Heart left ventricle (tissue), 16 donors: ENCODE results near the gene NDUFAF8. TPM values are rescaled to one million over a fixed set of nuclear protein-coding genes. Genes with fewer than 3 reads are reported as not detected.

Experiments
- ATAC-seq, 4 donors: fragments of 200-7000 bp; cut with Tn5 transposase; one replicate each; pipeline ENCODE4 v1.9.1; 2020 to 2022; ENCODE audit warnings: moderate library complexity in 4 of 4, mild to moderate bottlenecking in 3 of 4, moderate number of reproducible peaks in 1 of 4
- DNase-seq, 5 donors: peaks; one replicate each; pipeline ENCODE4 v3.0.0-alpha.2; 2020
- H3K27ac ChIP-seq, 12 donors: fragments of 200-600 bp; sonication (generic) in 4 of 12; one replicate each; pipeline versions ENCODE4 v1.5.0 to v1.8.0; 2016 to 2022; ENCODE audit warnings: mild to moderate bottlenecking in 2 of 12
- H3K27me3 ChIP-seq, 9 donors: fragments of 200-600 bp; sonication (generic) in 2 of 9; one replicate each; pipeline versions ENCODE4 v1.5.1 to v1.8.0; 2016 to 2022; ENCODE audit warnings: mild to moderate bottlenecking in 3 of 9
- H3K36me3 ChIP-seq, 9 donors: fragments of 200-600 bp; sonication (generic) in 2 of 9; one replicate each; pipeline versions ENCODE4 v1.5.0 to v1.8.0; 2018 to 2022; ENCODE audit warnings: mild to moderate bottlenecking in 2 of 9
- H3K4me1 ChIP-seq, 12 donors: fragments of 200-600 bp; sonication (generic) in 4 of 12; one replicate each; pipeline versions ENCODE4 v1.5.0 to v1.8.0; 2016 to 2022; ENCODE audit warnings: mild to moderate bottlenecking in 3 of 12
- H3K4me3 ChIP-seq, 12 donors: fragments of 200-600 bp; sonication (generic) in 4 of 12; one replicate each; pipeline versions ENCODE4 v1.5.0 to v1.8.0; 2017 to 2022; ENCODE audit warnings: mild to moderate bottlenecking in 9 of 12, moderate library complexity in 4 of 12
- H3K9me3 ChIP-seq, 12 donors: fragments of 200-600 bp; sonication (generic) in 4 of 12; one replicate each; pipeline versions ENCODE4 v1.5.0 to v1.8.0; 2016 to 2022; ENCODE audit warnings: mild to moderate bottlenecking in 1 of 12
- POLR2A ChIP-seq, 2 donors: fragments of 450-650 bp; IDR thresholded peaks; one replicate each; pipeline ENCODE4 v1.6.1; 2017; ENCODE audit warnings: antibody characterized with exemption in 2 of 2, mild to moderate bottlenecking in 2 of 2, moderate library complexity in 2 of 2
- WGBS, 4 donors: extraction: QIAGEN DNeasy Blood & Tissue Kit in 2 of 4; methylation state at CpG; one replicate each; pipeline versions ENCODE4 v1.1.5 to v1.1.7; 2013 to 2018; 5-methylcytosine and 5-hydroxymethylcytosine counted together
- intact Hi-C, 10 donors: fragments of 100-400 bp; cut with DNase I; formaldehyde crosslinking; loops; one replicate each; pipeline versions ENCODE4 v1.11.1 to v1.14.2; 2022
- polyA plus RNA-seq, 2 donors: library from polyadenylated mRNA; stranded (reverse); fragments of 200-250 nt; gene quantifications; one replicate each; pipeline ENCODE4 v1.2.3, GENCODE V29; 2013
- total RNA-seq, 9 donors: library from RNA; depleted of rRNA in 2 of 9; stranded (reverse); fragments of >200 nt in 2 of 9; fragmentation: NEBNext Ultra II Directional in 3 of 9; extraction: Animal tissue kit (Norgen Biotek cat#: 25700) in 3 of 9; gene quantifications; one replicate each; pipeline versions ENCODE4 v1.1.0 to v1.2.4, GENCODE V29; 2016 to 2023
- TF ChIP-seq, protein P1 (sequence below), 12 donors: fragments of 200-600 bp; sonication (generic) in 4 of 12; IDR thresholded peaks; one replicate each; pipeline versions ENCODE4 v1.5.0 to v1.8.0; 2018 to 2022; ENCODE audit warnings: antibody characterized with exemption in 12 of 12, mild to moderate bottlenecking in 5 of 12
- donor health status: ischemic (EF 13 %, LVEDD 7.1; RV severe dilation, severe dysfunction).
- donor health status: healthy with polysubstance abuse.
- donor health status: DM: no; HTN: yes; CAD: no.
- donor health status: DM: no; HTN: no; CAD: no.
- donor health status: ischemic (EF 25% LVEDD 6.9; RV normal size, moderate dysfunction).
- donor health status: ischemic (EF 25% LVEDD 5.7; RV mildly dilated, moderate dysfunction).
- donor health status: healthy.
- donor health status: DM: yes; HTN: yes; CAD: no.
- donor health status: ischemic (EF 35%, LVEDD 5.7; RV mildly dilated, moderate dysfunction).
- donor health status: nonischemic (EF 11% LVEDD 7.7; RV severe dilation, severe dysfunction).
- donor health status: DM: yes; HTN: yes; CAD: no.
- donor health status: PGD.
- donor health status: ischemic (EF 29% LVEDD 5.4; RV normal size, mild dysfunction).
- donor health status: nonischemic (EF 23%, LVEDD 6.1; RV moderate dilation, normal function).

Gene NDUFAF8
- total and polyA plus RNA-seq, 11 donors = 26.7 to 77.1 (median 50.2) TPM

GRCh38 chr17:81244358-81245023, 5.4 kb downstream of the NDUFAF8 start:
- TF ChIP-seq, protein P1, sequence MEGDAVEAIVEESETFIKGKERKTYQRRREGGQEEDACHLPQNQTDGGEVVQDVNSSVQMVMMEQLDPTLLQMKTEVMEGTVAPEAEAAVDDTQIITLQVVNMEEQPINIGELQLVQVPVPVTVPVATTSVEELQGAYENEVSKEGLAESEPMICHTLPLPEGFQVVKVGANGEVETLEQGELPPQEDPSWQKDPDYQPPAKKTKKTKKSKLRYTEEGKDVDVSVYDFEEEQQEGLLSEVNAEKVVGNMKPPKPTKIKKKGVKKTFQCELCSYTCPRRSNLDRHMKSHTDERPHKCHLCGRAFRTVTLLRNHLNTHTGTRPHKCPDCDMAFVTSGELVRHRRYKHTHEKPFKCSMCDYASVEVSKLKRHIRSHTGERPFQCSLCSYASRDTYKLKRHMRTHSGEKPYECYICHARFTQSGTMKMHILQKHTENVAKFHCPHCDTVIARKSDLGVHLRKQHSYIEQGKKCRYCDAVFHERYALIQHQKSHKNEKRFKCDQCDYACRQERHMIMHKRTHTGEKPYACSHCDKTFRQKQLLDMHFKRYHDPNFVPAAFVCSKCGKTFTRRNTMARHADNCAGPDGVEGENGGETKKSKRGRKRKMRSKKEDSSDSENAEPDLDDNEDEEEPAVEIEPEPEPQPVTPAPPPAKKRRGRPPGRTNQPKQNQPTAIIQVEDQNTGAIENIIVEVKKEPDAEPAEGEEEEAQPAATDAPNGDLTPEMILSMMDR (IDR thresholded peaks at IDR 0.05) = no peak
- no peak for TF ChIP-seq POLR2A (IDR thresholded peaks at IDR 0.05)
- WGBS, 4 donors = 75 to 82% (median 80%) methylated on average over 21 to 24 of the region's 24 CpGs
- Histone ChIP-seq H3K4me3 (no peak overlapping the region), H3K27me3 (no peaks in the 10 kb centered on the region), H3K36me3 (peaks cover 0 to 32% (median under 1%) of the 10 kb centered on the region in 9 donors), H3K27ac (no peak overlapping the region), H3K9me3 (no peaks in the 10 kb centered on the region), H3K4me1 (peaks cover 0 to 19% (median 8%) of the 10 kb centered on the region in 12 donors)
- ATAC-seq (peak in 1 of 4 donors; percentile 4), DNase-seq (peak in 2 of 5 donors; percentile 19 to 49)
- intact Hi-C loops = loop anchor here in 3 of 10 donors (5.0 to 10.0 kb wide), 3 partner anchors 102 to 252 kb away; partner anchors contain the start of genes CHMP6 (in 2 of the 3) and BAIAP2 (in 1 of the 3)

- no peak overlapping the region for H3K27ac ChIP-seq
- H3K4me1 ChIP-seq = peaks cover 0 to 14% (median 4%) of the 10 kb centered on the region in 12 donors
- 84 to 92% (median 88%) methylated on average over 20 to 25 of the region's 25 CpGs for WGBS, 4 donors
- TF ChIP-seq, protein P1 (IDR thresholded peaks at IDR 0.05) = no peak
- TF ChIP-seq POLR2A (IDR thresholded peaks at IDR 0.05) = no peak
- ATAC-seq (no peak), DNase-seq (peak in 2 of 5 donors; percentile 24 to 42)
- peaks cover 0 to 38% (median 7%) of the 10 kb centered on the region in 9 donors for H3K36me3 ChIP-seq
- H3K9me3 ChIP-seq = no peaks in the 10 kb centered on the region
- intact Hi-C loops = loop anchor here in 1 of 10 donors (10.0 kb wide), 1 partner anchor 210 kb away; the partner anchor contains the start of gene BAIAP2
- H3K4me3 ChIP-seq = no peak overlapping the region
- no peaks in the 10 kb centered on the region for H3K27me3 ChIP-seq
These were observed 6.0 kb downstream of the NDUFAF8 start for GRCh38 chr17:81245024-81245664.

- intact Hi-C loops = loop anchor here in 1 of 10 donors (10.0 kb wide), 1 partner anchor 211 kb away; the partner anchor contains the start of gene BAIAP2
- WGBS, 4 donors = 60 to 82% (median 76%) methylated on average over 1 to 37 of the region's 37 CpGs
- no peaks in the 10 kb centered on the region for H3K9me3 ChIP-seq
- H3K27ac ChIP-seq = no peak overlapping the region
- H3K27me3 ChIP-seq = no peaks in the 10 kb centered on the region
- peaks cover 0 to 45% (median 12%) of the 10 kb centered on the region in 9 donors for H3K36me3 ChIP-seq
- TF ChIP-seq POLR2A (IDR thresholded peaks at IDR 0.05) = no peak
- TF ChIP-seq, protein P1 (IDR thresholded peaks at IDR 0.05) = no peak
- peaks cover 0 to 8% (median under 1%) of the 10 kb centered on the region in 12 donors for H3K4me1 ChIP-seq
- DNase-seq (peak in 3 of 5 donors; percentile 24 to 66 (median 24)), ATAC-seq (no peak)
- H3K4me3 ChIP-seq = no peak overlapping the region
These were observed 6.7 kb downstream of the NDUFAF8 start for GRCh38 chr17:81245665-81246342.
